Measurements from ENCODE around the gene LHX1. TPM values are rescaled to one million over a fixed set of nuclear protein-coding genes. Genes with fewer than 3 reads are reported as not detected.

Gene LHX1
- total RNA-seq, 2 experiments from 2014 or later = not detected

GRCh38 chr17:36938566-36939051 lies 1.3 kb downstream of the LHX1 start:
- Histone ChIP-seq H3K27ac (ENCODE audit: low read depth, low read length, poor library complexity, severe bottlenecking) (no peak overlapping the region), H3K4me3 (ENCODE audit: low read depth, low read length, poor library complexity, severe bottlenecking) (no peak overlapping the region), H3K9me2 (ENCODE audit: insufficient read depth, low read length) (no peaks in the 10 kb centered on the region), H3K79me2 (ENCODE audit: insufficient read depth, low read depth, low read length) (no peaks in the 10 kb centered on the region), H3K9me3 (ENCODE audit: low read length) (no peaks in the 10 kb centered on the region), H4K20me1 (ENCODE audit: insufficient read depth, low read length) (no peaks in the 10 kb centered on the region), H2AFZ (ENCODE audit: low read length) (no peak overlapping the region), H3K4me1 (ENCODE audit: insufficient read depth, low read length, poor library complexity, severe bottlenecking) (no peaks in the 10 kb centered on the region), H3K4me2 (ENCODE audit: low read length) (no peak overlapping the region), H3K36me3 (ENCODE audit: insufficient read depth, low read length) (no peaks in the 10 kb centered on the region)
- no TSS peak for BruUV-seq (replicated peaks)
- intact Hi-C loops (cut with micrococcal nuclease; ENCODE audit: unreplicated experiment) = no loop called here
- DNase-seq (ENCODE audit: low spot score) = no peak
- ChIA-PET POLR2A (no interaction called here), CTCF (ENCODE audit: unreplicated experiment) (no interaction called here)
- TF ChIP-seq CTCF (conservative IDR thresholded peaks at IDR 0.05; ENCODE audit: low read length) = no peak

GRCh38 chr17:36939052-36939801 lies 2.0 kb downstream of the LHX1 start:
- no peak overlapping the region for H3K4me2 ChIP-seq (ENCODE audit: low read length)

More at GRCh38 chr17:36939052-36939801, 2.0 kb downstream of the LHX1 start:
- intact Hi-C loops (cut with micrococcal nuclease; ENCODE audit: unreplicated experiment) = no loop called here
- H3K4me3 ChIP-seq (ENCODE audit: low read depth, low read length, poor library complexity, severe bottlenecking) = no peak overlapping the region
- H4K20me1 ChIP-seq (ENCODE audit: insufficient read depth, low read length) = no peaks in the 10 kb centered on the region
- no peak overlapping the region for H3K27ac ChIP-seq (ENCODE audit: low read depth, low read length, poor library complexity, severe bottlenecking)
- no peaks in the 10 kb centered on the region for H3K79me2 ChIP-seq (ENCODE audit: insufficient read depth, low read depth, low read length)
- DNase-seq (ENCODE audit: low spot score) = no peak
- H3K36me3 ChIP-seq (ENCODE audit: insufficient read depth, low read length) = no peaks in the 10 kb centered on the region
- no TSS peak for BruUV-seq (replicated peaks)
- H2AFZ ChIP-seq (ENCODE audit: low read length) = no peak overlapping the region
- ChIA-PET CTCF (ENCODE audit: unreplicated experiment) (no interaction called here), POLR2A (no interaction called here)
- TF ChIP-seq CTCF (conservative IDR thresholded peaks at IDR 0.05; ENCODE audit: low read length) = no peak
- H3K4me1 ChIP-seq (ENCODE audit: insufficient read depth, low read length, poor library complexity, severe bottlenecking) = no peaks in the 10 kb centered on the region
- H3K9me3 ChIP-seq (ENCODE audit: low read length) = no peaks in the 10 kb centered on the region
- no peaks in the 10 kb centered on the region for H3K9me2 ChIP-seq (ENCODE audit: insufficient read depth, low read length)

Measured in OCI-LY7 (cell line).